GM15510 (cell line): ENCODE data around the gene DDX24.

Source experiments
- POLR2A ChIP-seq: IDR thresholded peaks from 3 replicates; pipeline ENCODE4 v1.6.1; 2011; ENCODE audit warnings: borderline replicate concordance; ENCODE audit not compliant: insufficient read length; ENCODE audit errors: extremely low read depth

Gene DDX24

DNA sequence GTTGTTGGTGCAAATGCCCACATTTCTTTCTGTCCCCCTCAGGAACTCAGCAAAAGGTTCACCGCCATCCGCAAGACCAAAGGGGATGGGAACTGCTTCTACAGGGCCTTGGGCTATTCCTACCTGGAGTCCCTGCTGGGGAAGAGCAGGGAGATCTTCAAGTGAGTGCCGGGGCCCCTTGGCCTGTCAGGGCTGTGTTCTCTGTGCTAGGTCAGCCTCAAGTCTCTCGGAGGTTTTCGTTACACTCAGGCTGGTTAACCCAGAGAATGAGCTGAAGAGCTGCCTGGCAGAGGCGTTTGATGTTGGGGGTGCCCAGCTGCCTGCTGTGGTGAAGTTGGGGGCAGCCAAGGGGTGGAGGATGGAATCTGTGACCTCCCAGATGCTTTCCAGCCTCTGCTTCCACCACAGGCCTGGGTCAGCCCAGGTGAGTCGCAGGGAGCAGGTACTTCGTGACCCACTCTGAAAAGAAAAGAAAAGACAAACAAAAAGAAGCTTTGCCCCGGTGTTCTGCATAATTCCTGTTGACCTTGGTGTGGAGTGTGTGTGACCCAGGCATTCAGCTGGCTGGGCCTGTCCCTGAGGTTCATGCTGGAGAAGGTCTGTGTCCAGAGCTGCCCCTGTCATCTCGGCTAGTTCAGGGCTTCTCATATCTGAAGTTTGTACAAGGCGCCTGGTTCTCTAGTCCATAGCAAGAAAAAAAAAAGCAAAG lies 41.9 kb downstream of the DDX24 start:
- no peak for TF ChIP-seq POLR2A

DNA sequence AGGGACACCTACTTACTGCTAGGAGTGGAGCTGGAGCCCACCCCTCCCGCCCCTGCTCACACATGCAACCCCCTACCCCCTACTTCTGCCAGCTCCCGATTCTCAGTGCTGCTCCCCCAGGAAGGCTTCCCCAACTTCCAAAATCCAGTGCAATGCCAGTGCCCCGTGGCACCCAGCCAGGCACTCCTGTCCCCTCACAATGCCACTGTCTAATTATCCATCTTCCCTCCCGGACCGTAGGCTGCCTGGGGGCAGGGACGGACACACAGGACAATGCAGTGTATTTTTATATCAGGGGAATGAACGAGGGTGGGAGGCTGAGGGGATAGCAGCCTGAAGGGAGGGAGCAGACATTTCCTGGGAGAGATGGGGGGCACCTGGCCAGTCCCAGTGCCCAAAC lies 42.5 kb downstream of the DDX24 start:
- TF ChIP-seq POLR2A = no peak

DNA sequence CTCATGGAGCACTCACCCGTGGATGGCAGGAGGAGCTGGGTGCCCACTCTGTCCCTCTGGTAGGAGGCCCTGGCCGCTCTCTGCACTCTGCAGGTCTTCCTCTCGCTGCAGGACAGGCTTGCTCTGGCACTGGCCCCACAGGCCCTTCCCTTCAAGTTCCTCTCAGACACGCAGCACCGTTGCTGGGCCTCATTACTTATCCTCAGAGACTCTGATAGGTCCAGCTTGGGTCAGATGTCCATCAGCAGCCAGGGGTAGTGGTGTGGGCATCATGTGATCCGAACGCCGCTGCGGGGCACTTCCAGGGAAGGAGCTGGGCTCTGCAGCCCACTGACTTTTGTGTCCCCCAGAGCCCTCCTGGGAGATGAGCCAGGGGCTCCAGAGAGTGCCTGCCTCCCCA lies 43.0 kb downstream of the DDX24 start:
- no peak for TF ChIP-seq POLR2A

DNA sequence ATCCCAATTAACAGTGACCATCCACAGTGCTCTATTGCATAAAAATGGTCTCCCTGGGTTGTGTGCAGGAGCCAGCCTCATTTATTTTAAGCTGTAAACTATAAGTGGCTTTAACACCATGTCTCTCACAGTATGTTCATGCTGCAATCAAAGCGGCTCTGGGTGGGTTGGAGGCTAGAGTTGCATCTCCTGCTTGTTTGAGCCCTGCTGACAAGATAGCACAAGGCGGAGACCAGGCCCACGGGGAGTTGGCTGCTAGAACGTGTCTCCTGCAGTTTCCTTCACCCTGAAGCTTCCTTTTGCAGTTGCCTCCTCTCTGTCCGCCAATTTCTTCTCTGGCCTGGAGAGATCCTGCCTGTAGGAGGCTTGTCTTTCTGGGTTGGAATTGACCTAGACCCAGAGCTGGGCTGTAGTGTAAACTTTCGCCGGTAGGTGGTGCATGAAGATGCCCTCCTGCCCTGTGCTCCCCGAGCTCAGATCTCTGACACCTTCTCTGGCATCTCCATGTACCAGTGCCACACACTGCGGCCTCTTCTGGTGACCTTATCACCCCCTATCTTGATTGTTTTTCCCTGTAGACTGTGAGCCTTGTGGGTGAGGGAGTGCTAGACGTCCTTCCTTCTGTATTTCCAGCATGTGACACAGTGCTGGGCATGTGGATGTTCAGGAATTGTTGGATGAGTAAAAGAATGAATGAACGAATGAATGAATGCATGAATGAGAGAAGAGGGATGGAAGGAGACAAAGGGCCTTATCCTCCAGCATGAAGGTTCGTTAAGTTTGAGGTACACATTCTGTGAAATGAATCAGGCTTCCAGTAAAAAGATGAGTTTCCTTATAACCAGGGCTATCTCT lies 44.5 kb downstream of the DDX24 start:
- no peak for TF ChIP-seq POLR2A

DNA sequence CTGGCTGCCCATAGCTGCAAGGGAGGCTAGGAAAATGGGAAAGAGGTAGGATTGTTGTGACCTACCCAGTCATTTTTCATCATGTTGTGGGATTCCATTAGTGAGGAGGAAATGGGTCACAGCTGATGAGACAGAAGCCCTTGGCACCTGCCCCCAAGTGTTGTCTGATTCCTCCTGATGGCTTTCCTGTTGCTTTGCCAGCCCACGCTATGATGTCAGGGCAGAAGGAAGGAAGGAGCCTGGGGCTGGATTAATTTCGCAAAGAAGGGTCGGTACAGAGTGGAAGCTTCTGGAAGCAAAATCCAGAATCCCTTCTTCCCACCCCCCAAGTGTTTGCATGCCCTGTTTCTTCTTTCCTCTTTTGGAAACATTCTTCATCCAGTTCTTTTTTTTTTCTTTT lies 46.1 kb downstream of the DDX24 start:
- no peak for TF ChIP-seq POLR2A

DNA sequence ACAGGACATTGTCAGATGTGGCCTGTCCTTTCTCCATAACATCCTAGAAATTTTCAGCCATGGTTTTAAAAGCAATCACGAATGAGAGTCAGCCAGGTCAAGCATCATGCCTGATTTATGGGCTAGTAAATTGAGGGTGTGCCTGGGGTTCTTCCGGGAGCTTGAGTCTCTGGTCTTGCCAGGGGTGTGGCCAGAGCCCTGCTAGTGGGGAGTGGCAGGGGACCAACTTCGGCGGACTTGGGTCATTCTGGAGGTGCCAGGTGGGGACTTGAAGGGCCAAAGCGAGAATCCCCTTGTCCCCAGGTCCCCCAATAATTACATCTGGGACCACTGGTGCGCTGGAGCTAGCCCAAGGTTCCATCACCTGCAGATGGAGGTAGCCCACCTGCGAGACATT lies 49.1 kb downstream of the DDX24 start:
- TF ChIP-seq POLR2A = no peak

DNA sequence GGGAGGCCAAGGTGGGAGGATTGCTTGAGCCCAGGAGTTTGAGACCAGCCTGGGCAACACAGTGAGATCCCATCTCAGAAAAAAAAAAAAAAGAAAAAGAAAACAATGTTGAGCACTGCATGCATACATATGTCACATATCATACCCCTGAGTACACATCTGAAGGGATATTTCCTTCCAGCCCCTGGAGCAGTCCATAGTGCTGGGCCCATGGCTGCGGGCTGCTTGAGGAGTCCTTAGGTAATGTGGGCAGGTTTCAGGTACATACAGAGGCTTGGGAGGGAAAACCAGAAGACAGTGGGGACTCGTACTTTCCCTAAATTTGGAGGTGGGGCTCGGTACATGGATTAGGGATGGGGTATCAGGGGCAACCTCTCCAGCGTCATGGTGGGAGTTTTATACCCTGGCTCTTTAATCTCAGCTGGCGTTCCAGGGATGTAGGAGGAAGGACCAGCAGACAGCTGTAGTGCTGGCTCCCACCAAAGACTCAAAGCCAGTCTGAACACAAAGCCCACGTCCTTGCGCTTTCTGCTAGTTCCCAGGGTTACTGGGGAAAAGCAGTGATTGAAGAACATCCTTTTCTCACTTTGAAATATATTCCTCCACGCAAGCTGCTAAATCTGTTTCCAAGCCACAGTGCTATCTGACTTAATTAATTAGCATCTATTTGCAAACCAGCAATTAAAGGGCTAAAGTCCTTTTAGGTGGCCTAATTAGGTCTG lies 49.7 kb downstream of the DDX24 start:
- TF ChIP-seq POLR2A = no peak

DNA sequence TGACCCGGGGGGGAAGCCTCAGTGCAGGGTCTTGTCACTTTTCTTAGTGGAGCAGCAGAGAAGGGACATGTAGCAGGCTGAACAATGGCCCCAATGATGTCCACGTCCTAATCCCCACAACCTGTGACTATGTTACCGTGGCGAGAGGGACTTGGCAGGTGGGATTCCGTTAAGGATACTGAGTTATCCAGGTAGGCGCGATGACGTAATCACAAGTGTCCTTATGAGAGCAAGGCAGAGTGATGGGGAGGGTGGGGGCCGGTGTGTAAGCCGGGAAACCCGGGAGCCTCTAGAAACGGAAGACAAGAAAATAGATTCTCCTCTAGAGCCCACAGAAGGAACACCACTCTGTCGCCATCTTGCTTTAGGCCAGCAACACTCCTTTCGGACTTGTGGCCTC lies 50.4 kb downstream of the DDX24 start:
- TF ChIP-seq POLR2A = no peak

DNA sequence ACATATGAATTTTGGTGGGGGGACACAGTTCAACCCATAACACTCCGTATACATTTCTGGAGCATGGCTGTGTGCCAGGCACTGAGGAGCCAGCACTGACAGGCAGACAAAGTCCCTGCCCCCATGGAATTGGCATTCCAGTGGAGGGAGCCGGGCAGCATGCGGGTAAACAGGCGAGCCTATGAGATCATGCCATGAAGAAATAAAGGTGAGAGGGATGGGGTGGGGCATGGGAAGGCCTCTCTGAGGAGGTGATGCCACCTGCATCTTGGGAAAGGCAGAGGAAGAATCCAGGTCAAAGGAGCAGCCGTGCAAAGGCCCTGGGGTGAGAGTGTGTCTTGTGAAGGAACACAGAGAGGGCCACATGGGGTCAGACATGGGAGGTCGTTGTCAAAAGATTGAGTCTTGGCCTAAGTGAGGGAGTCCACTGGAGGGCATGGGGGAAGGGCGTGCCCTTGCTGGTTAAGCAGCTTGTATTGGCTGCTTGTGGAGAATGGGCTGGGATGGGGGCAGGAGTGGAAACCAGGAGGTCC lies 51.3 kb downstream of the DDX24 start:
- TF ChIP-seq POLR2A = no peak

DNA sequence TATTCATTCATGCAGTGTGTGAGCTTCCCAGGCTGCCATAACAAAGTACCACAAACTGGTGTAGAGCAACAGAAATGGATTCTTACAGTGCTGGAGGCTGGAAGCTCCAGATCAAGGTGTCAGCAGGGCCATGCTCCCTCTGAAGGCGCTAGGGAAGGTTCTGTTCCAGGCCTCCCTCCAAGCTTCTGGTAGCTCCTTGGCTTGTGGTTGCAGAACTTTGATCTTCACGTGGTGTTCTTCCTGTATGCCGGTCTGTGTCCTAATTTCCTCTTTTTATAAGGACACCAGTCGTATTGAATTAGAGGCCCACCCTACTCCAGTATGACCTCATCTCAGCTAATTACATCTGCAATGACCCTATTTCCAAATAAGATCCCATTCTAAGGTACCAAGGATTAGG lies 51.7 kb downstream of the DDX24 start:
- TF ChIP-seq POLR2A = no peak

DNA sequence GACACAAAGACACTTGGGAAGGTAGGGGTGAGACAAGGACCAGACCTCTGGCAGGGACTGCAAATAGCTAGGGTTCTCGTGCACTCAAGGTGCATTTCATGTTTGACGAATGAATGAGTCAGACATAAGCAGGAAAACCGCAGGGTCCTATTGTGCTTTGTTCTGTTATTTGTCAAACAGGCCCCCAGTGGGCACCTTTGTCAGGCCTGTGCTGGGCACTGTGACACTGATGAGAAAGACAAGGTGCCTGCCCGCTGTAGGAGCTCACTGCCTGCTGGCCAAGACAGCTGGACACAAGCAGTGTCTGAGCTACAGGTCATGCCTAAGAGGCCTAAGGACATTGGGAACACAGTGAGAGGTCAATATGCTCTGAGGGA lies 52.6 kb downstream of the DDX24 start:
- TF ChIP-seq POLR2A = no peak

DNA sequence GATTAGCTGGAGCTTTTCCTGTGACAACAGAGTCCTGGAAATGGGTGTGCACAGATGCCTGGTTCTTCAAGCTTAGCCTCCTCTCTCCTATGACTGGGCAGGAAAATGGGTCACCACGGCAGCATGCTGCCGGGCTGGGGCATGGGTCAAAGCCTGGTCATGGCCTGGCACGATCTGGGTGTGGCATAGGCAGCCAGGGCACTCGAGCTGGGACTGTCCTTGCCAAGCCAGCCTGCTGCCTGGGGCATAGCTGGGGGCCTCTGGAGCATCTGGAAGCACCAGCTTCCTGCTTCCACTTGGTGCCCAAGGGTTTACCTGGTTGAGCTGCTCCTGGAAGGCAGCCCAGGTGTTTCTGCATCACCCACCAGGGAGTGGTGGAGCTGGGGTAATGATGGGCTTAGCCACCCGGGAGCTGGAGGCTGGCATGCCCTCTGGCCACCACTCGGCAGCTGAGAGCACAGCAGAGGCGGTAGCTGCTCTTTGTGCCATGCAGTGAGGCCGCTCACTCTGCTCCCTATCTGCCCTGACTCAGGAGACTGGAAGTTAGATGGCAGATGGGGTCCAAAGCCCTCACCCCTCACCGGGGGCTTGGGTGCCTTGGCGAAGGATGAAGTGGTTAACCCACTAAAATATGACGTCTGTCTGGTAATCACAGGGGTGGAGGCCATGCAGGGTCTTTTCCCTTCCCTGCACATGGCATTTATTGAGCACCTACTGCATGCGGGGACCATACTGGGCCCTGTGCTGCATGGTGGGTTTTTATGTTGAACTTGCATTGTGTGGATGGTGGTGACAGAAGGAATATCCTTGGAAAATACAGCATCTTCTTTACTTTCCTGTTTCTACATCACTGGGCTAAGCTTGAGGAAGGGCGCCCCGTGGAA lies 53.2 kb downstream of the DDX24 start:
- no peak for TF ChIP-seq POLR2A

DNA sequence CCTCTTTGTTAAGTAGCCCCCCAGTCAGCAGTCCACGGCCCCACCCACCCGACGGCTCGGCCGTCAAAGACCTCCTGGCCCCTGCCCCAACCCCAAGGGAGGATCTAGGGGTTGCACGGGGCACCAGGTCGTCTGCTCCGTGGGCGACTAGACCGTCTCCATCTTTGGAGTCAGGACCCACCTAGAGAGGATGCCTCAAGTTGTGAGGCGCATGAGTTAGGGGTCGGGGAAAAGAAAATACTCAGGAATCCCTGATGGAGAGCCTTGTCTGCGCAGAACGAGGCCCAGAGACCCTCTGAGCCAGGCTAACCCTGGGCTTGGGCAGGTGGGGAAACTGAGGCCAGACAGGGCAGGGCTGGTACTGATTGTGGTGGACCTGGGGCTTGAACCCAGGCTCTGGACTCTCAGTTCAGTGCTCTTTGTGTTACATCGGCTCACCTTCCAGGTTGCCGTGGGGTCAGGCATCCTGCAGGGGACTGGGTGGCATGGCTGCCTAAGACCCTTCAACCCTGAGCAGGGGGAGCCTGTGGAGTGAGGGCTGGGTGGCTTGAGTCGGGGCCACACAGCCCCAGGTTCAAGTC lies 54.0 kb downstream of the DDX24 start:
- TF ChIP-seq POLR2A = no peak
